Omental fat pad (tissue), 4 donors: ENCODE measurements around the gene CLSTN2. TPM values are rescaled to one million over a fixed set of nuclear protein-coding genes. Genes with fewer than 3 reads are reported as not detected.

Experiments used
- ATAC-seq: fragments of 150-250 bp; one replicate; pipeline ENCODE4 v1.9.1; 2016; ENCODE audit warnings: mild to moderate bottlenecking, moderate library complexity; ENCODE audit not compliant: low FRiP score
- DNase-seq: peaks from one replicate; pipeline ENCODE4 v3.0.0-alpha.2; 2019; ENCODE audit warnings: low spot score
- total RNA-seq, 4 donors: library from RNA; depleted of rRNA; stranded (reverse); fragments of >200 nt; gene quantifications; one replicate each; pipeline ENCODE4 v1.1.0, GENCODE V29; 2016
- TF ChIP-seq, protein P1 (sequence below), 3 donors: fragments of 450-650 bp; IDR thresholded peaks; one replicate each; pipeline ENCODE4 v1.5.1; 2016 to 2017; ENCODE audit warnings: antibody characterized with exemption in 3 of 3, mild to moderate bottlenecking in 3 of 3, moderate library complexity in 2 of 3

CLSTN2 gene
- total RNA-seq, 4 donors from 2014 or later: 20.0 to 40.5 (median 37.8) TPM

DNA sequence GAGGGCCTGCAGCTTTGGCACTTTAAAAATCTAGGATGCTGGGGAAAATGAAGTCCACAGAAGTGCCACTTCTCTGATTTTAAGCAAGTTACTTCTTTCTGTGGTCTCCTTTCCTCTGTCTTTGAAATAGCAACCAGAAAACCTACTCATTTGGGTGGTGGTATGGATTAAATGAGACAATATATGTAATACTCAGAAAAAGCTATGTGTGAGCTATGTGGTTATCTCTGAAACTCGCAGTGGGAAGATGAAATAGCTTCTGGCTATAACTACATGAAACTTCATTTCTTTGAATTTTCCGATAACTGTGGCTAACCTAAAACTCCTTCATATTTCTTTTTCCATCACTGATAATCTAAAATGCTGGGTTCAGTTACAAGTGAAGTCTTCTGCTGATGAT lies 368.9 kb downstream of the CLSTN2 start:
- DNase-seq: no peak
- ATAC-seq: no peak
- TF ChIP-seq, protein P1, sequence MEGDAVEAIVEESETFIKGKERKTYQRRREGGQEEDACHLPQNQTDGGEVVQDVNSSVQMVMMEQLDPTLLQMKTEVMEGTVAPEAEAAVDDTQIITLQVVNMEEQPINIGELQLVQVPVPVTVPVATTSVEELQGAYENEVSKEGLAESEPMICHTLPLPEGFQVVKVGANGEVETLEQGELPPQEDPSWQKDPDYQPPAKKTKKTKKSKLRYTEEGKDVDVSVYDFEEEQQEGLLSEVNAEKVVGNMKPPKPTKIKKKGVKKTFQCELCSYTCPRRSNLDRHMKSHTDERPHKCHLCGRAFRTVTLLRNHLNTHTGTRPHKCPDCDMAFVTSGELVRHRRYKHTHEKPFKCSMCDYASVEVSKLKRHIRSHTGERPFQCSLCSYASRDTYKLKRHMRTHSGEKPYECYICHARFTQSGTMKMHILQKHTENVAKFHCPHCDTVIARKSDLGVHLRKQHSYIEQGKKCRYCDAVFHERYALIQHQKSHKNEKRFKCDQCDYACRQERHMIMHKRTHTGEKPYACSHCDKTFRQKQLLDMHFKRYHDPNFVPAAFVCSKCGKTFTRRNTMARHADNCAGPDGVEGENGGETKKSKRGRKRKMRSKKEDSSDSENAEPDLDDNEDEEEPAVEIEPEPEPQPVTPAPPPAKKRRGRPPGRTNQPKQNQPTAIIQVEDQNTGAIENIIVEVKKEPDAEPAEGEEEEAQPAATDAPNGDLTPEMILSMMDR (IDR thresholded peaks at IDR 0.05): no peak

DNA sequence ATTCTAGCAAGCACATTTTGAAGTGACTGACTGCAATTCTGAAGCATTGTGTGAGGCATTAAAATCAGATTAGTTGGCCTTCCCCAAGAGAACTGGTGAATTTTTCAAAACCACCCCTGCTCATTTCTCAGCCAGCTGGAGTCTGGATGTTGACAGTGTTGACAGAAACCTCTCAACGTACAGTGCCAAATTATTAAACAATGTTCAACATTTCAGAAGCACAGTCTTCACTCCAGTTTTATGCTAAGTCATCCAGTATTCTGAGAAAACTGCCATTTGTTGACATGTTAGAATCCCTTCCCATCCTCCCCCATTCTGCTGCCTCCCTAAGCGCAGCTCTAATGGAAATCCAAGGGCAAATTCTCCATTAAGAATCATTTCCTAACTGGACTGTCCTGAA lies 373.6 kb downstream of the CLSTN2 start:
- DNase-seq: no peak

DNA sequence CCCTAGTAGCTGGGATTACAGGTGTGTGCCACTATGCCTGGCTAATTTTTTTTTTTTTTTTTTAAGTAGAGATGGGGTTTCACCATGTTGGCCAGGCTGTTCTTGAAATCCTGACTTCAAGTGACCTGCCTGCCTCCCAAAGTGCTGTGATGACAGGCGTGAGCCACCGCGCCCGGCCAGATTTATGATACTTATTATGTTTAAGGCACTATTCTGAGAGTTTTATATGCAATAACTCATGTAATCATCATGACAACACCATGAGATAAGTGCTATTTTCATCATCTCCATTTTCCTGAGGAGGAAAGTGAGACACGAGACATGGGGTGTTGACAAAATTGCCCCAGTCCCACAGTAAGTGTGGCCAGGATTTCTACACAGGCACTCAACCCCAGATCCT lies 376.4 kb downstream of the CLSTN2 start:
- TF ChIP-seq, protein P1 (IDR thresholded peaks at IDR 0.05): no peak
- ATAC-seq (no peak), DNase-seq (no peak)

More for the DNA sequence above, 373.6 kb downstream of the CLSTN2 start:
- TF ChIP-seq, protein P1 (IDR thresholded peaks at IDR 0.05): no peak
- ATAC-seq: no peak

DNA sequence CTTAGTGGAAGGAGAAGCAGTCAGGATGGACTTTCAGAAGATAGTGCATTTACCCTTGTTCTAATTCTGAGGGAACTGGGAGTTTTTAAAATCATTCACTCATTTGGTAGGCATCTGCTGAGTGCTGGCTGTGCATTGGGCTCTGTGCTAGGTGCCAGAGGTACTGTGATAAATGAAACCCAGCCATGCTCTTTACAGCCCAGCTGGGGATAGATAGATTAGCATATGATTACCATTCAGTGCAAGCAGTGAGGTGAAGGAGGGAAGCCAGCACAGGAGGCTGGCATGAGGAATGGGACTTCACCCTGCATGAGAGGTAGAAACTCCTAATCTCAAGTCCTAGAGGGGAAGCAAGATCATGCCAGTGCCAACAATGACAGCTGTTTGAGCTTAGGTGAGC lies 381.0 kb downstream of the CLSTN2 start:
- DNase-seq (no peak), ATAC-seq (no peak)
- TF ChIP-seq, protein P1 (IDR thresholded peaks at IDR 0.05): no peak

DNA sequence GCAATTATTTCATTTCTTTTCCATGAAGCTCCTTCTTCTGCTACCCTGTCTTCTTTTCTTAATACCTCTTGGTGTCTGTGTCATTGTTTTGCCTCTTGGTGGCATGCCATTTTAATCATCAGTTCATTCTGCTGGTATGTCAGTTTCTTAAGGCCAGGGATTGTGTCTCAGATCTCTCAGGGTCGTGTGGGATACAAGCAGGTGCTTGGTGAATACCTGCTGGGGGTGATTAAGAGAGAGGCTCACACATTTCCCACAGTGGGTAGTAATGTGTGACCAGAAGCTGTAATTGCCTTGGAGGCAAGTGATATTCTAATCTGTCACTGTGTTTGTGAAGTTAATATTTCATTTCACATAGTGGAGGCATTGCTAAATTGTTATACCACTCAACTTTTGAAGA lies 381.5 kb downstream of the CLSTN2 start:
- no peak for DNase-seq
- TF ChIP-seq, protein P1 (IDR thresholded peaks at IDR 0.05): no peak

DNA sequence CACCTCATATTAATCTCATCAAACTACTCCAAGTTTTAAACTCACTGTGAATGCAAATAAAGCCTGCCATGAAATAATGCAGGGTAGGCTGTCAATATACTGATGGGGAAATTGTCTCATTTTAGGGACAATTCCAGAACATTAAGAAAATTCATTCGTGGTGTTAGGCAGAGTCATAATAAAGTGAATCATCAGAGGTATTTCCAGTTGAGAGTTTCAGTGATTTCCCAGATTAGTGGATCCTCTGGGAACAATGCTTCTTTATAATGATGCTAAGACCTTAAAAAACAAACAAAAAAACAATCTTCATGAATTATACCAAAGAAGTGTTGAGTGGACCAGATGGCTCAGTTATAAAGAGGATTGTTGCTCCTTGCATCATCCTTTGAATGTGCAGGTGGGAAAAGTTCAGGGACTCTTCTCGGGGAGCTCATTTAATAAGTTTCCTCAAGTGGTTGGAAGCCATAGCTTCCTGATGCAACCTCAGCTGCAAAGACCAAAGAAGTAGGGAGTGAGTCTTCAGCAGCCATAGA lies 381.9 kb downstream of the CLSTN2 start:
- ATAC-seq: no peak
- TF ChIP-seq, protein P1 (IDR thresholded peaks at IDR 0.05): no peak
- no peak for DNase-seq

More for the DNA sequence above, 381.5 kb downstream of the CLSTN2 start:
- no peak for ATAC-seq

DNA sequence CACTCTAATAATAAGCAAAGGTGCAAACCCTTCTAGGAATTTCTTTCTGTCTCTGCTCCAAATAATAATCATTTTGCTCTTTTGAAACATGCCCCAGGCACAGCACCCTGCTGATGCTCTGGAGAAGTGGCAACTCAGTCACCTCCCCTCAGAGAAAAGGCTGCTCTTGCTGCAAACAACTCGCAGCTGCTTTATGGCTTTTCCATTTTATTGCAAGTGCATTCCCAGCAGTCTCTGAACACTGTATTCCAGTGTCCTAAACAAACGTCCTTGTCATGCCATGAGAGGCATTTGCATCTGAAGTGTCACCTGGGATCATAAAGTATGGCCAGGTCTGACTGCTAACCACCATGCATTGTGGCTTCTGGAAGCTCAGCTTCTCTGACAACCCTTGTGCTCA lies 384.8 kb downstream of the CLSTN2 start:
- TF ChIP-seq, protein P1 (IDR thresholded peaks at IDR 0.05): no peak
- ATAC-seq: no peak
- no peak for DNase-seq
